IMR-90 (cell line): ENCODE results near the gene ELANE. TPM values are rescaled to one million over a fixed set of nuclear protein-coding genes. Genes with fewer than 3 reads are reported as not detected.

Experiments
- ATAC-seq: fragments of 200-7000 bp; cut with Tn5 transposase; 2 replicates; pipeline ENCODE4 v1.9.1; 2020; ENCODE audit warnings: low read depth, mild to moderate bottlenecking, moderate library complexity
- BruUV-seq: library from RNA; stranded (reverse); fragments of 400-500 nt; replicated peaks from 2 replicates; lab custom pipeline; 2021; lab: Mats Ljungman, UMichigan
- CTCF ChIA-PET: fragments of 300-600 bp; formaldehyde crosslinking; extraction: SDS; loops from one replicate; lab custom pipeline; 2021; ENCODE audit warnings: antibody characterized with exemption; lab: Yijun Ruan, JAX
- POLR2A ChIA-PET: fragments of 300-600 bp; sonication (Branson Sonifier 250); formaldehyde crosslinking; loops from one replicate; lab custom pipeline; 2022; ENCODE audit warnings: antibody characterized with exemption; ENCODE audit not compliant: unreplicated experiment; lab: Charles Lee
- DNase-seq: peaks from one replicate; pipeline ENCODE4 v3.0.0; 2013
- H2AFZ ChIP-seq: replicated peaks from 2 replicates; pipeline ENCODE3; 2013; ENCODE audit warnings: low read length, mild to moderate bottlenecking; ENCODE audit not compliant: poor library complexity
- H2AK5ac ChIP-seq: 2 replicates; pipeline ENCODE4 v1.6.1; 2013; ENCODE audit warnings: low read depth, low read length, inconsistent platforms
- H2AK9ac ChIP-seq: replicated peaks from 2 replicates; pipeline ENCODE3; 2013; ENCODE audit warnings: mild to moderate bottlenecking, low read depth, low read length, moderate library complexity; ENCODE audit not compliant: poor library complexity
- H2BK120ac ChIP-seq: 2 replicates; pipeline ENCODE4 v1.6.1; 2013; ENCODE audit warnings: low read depth, low read length, inconsistent platforms
- H2BK15ac ChIP-seq: 3 replicates; pipeline ENCODE4 v1.6.1; 2013; ENCODE audit warnings: low read depth, low read length, inconsistent platforms
- H2BK20ac ChIP-seq: 2 replicates; pipeline ENCODE4 v1.6.1; 2013; ENCODE audit warnings: low read depth, mild to moderate bottlenecking, inconsistent platforms, low read length, moderate library complexity
- H2BK5ac ChIP-seq: 2 replicates; pipeline ENCODE4 v1.6.1; 2013; ENCODE audit warnings: mild to moderate bottlenecking, low read depth, low read length, inconsistent platforms; ENCODE audit not compliant: poor library complexity, severe bottlenecking
- H3K14ac ChIP-seq: replicated peaks from 2 replicates; pipeline ENCODE4 v1.6.1; 2013; ENCODE audit warnings: low read depth, low read length, inconsistent platforms
- H3K18ac ChIP-seq: 2 replicates; pipeline ENCODE4 v1.6.1; 2013; ENCODE audit warnings: low read depth, low read length, control low read depth
- H3K23ac ChIP-seq: 2 replicates; pipeline ENCODE4 v1.6.1; 2013; ENCODE audit warnings: low read depth, low read length, inconsistent platforms
- H3K27ac ChIP-seq: 2 replicates; pipeline ENCODE4 v1.5.1; 2013; ENCODE audit warnings: mild to moderate bottlenecking, control low read depth, low read length; ENCODE audit not compliant: insufficient read depth
- H3K27me3 ChIP-seq: 2 replicates; pipeline ENCODE4 v1.6.1; 2013; ENCODE audit warnings: low read length; ENCODE audit not compliant: control insufficient read depth, insufficient read depth
- H3K36me3 ChIP-seq: 2 replicates; pipeline ENCODE4 v1.6.1; 2013; ENCODE audit warnings: low read length, mixed read lengths; ENCODE audit not compliant: control insufficient read depth, insufficient read depth
- H3K4ac ChIP-seq: 2 replicates; pipeline ENCODE4 v1.6.1; 2013; ENCODE audit warnings: low read depth, low read length, inconsistent platforms
- H3K4me1 ChIP-seq: 2 replicates; pipeline ENCODE4 v1.6.1; 2013; ENCODE audit warnings: low read length, mixed read lengths; ENCODE audit not compliant: control insufficient read depth, insufficient read depth
- H3K4me2 ChIP-seq: 2 replicates; pipeline ENCODE4 v1.6.1; 2013; ENCODE audit warnings: low read depth, mild to moderate bottlenecking, control low read depth, low read length, moderate library complexity
- H3K4me3 ChIP-seq: 2 replicates; pipeline ENCODE4 v1.5.1; 2013; ENCODE audit warnings: low read depth, mild to moderate bottlenecking, control low read depth, low read length, moderate library complexity; ENCODE audit not compliant: insufficient read depth
- H3K56ac ChIP-seq: 2 replicates; pipeline ENCODE4 v1.6.1; 2013; ENCODE audit warnings: low read length, inconsistent platforms; ENCODE audit not compliant: insufficient read depth; ENCODE audit errors: extremely low read depth
- H3K79me1 ChIP-seq, 2 experiments: 2 replicates each; pipeline ENCODE4 v1.6.1; 2013; ENCODE audit warnings: low read length in 2 of 2, inconsistent platforms in 1 of 2, low read depth in 1 of 2
- H3K9ac ChIP-seq: 2 replicates; pipeline ENCODE4 v1.6.1; 2013; ENCODE audit warnings: low read depth, low read length, control low read depth
- H3K9me1 ChIP-seq: 2 replicates; pipeline ENCODE4 v1.6.1; 2013; ENCODE audit warnings: low read length, inconsistent platforms; ENCODE audit not compliant: insufficient read depth
- H3K9me3 ChIP-seq: 2 replicates; pipeline ENCODE4 v1.6.1; 2013; ENCODE audit warnings: low read length; ENCODE audit not compliant: control insufficient read depth, insufficient read depth
- H4K20me1 ChIP-seq: 2 replicates; pipeline ENCODE4 v1.6.1; 2013; ENCODE audit warnings: low read length, inconsistent platforms; ENCODE audit not compliant: insufficient read depth
- H4K5ac ChIP-seq: 2 replicates; pipeline ENCODE4 v1.6.1; 2013; ENCODE audit warnings: mild to moderate bottlenecking, low read depth, low read length, control low read depth
- H4K8ac ChIP-seq, 2 experiments: 2 replicates each; pipeline ENCODE4 v1.6.1; 2013; ENCODE audit warnings: low read depth in 2 of 2, low read length in 2 of 2, control low read depth in 1 of 2, inconsistent platforms in 1 of 2
- H4K91ac ChIP-seq: 2 replicates; pipeline ENCODE4 v1.6.1; 2013; ENCODE audit warnings: low read depth, low read length, inconsistent platforms; ENCODE audit not compliant: insufficient read depth
- CEBPB ChIP-seq: IDR thresholded peaks from 2 replicates; pipeline ENCODE4 v1.6.1; 2012; ENCODE audit warnings: low read depth, low read length, improper control_type of control experiment
- CHD1 ChIP-seq: IDR thresholded peaks from 2 replicates; pipeline ENCODE4 v1.6.1; 2012; ENCODE audit warnings: low read depth, low read length, improper control_type of control experiment
- CTCF ChIP-seq: conservative IDR thresholded peaks from 2 replicates; pipeline ENCODE4 v1.5.1; 2012; ENCODE audit warnings: mild to moderate bottlenecking, low read depth, low read length, improper control_type of control experiment
- FOS ChIP-seq: fragments of 150-350 bp; IDR thresholded peaks from 2 replicates; pipeline ENCODE4 v1.6.1; 2016; ENCODE audit warnings: low read depth, low read length
- MAFK ChIP-seq: IDR thresholded peaks from 2 replicates; pipeline ENCODE4 v1.6.1; 2012; ENCODE audit warnings: low read depth, low read length, improper control_type of control experiment
- MAZ ChIP-seq: IDR thresholded peaks from 2 replicates; pipeline ENCODE4 v1.6.1; 2012; ENCODE audit warnings: low read depth, mild to moderate bottlenecking, low read length, improper control_type of control experiment, moderate library complexity, borderline replicate concordance
- MXI1 ChIP-seq: IDR thresholded peaks from 2 replicates; pipeline ENCODE4 v1.6.1; 2012; ENCODE audit warnings: low read depth, mild to moderate bottlenecking, low read length, moderate library complexity, borderline replicate concordance
- NFE2L2 ChIP-seq: fragments of 150-350 bp; IDR thresholded peaks from 2 replicates; pipeline ENCODE4 v1.6.1; 2016; ENCODE audit warnings: low read depth, mild to moderate bottlenecking, low read length
- POLR2A ChIP-seq: IDR thresholded peaks from 2 replicates; pipeline ENCODE4 v1.6.1; 2012; ENCODE audit warnings: mild to moderate bottlenecking, low read depth, low read length
- RCOR1 ChIP-seq: IDR thresholded peaks from 2 replicates; pipeline ENCODE4 v1.6.1; 2012; ENCODE audit warnings: mild to moderate bottlenecking, low read length, improper control_type of control experiment; ENCODE audit not compliant: insufficient replicate concordance
- RFX5 ChIP-seq: IDR thresholded peaks from 2 replicates; pipeline ENCODE4 v1.8.0; 2012; ENCODE audit warnings: low read depth, mild to moderate bottlenecking, low read length, moderate library complexity
- WGBS, 2 experiments: methylation state at CpG; one replicate each; pipeline versions ENCODE4 v1.1.5 to v1.1.7; 2013; ENCODE audit warnings: missing lambda C conversion rate in 2 of 2; ENCODE audit not compliant: insufficient read length in 1 of 2; ENCODE audit errors: extremely low coverage in 2 of 2; 5-methylcytosine and 5-hydroxymethylcytosine counted together
- dilution Hi-C: fragments of 300-500 bp; cut with HindIII; formaldehyde crosslinking; loops from one replicate; pipeline ENCODE4 v1.14.3; 2018; ENCODE audit warnings: low sequenced_read_pairs; ENCODE audit not compliant: unreplicated experiment
- in situ Hi-C: fragments of 300-500 bp; cut with MboI; formaldehyde crosslinking; loops from 3 replicates; pipeline ENCODE4 v1.14.3; 2019; ENCODE audit warnings: low sequenced_read_pairs, inconsistent platforms, mixed read lengths
- intact Hi-C: fragments of 100-400 bp; cut with micrococcal nuclease; formaldehyde crosslinking; loops from 2 replicates; pipeline ENCODE4 v1.10.0; 2022
- polyA plus RNA-seq, 3 experiments: library from polyadenylated mRNA; depleted of rRNA; stranded (reverse); fragments of >200 nt; gene quantifications; 2 replicates each; pipeline ENCODE4 v1.2.3, GENCODE V29; 2012; ENCODE audit warnings: low replicate concordance in 1 of 3
- total RNA-seq: library from RNA; depleted of rRNA; stranded (reverse); fragments of >200 nt; gene quantifications from 2 replicates; pipeline ENCODE4 v1.2.3, GENCODE V29; 2012
- TF ChIP-seq, protein P1 (sequence below): fragments of 150-350 bp; IDR thresholded peaks from 2 replicates; pipeline ENCODE4 v1.6.1; 2017; ENCODE audit warnings: mild to moderate bottlenecking, antibody characterized with exemption, low read length, low read depth
- TF ChIP-seq, protein P2 (sequence below): fragments of 150-350 bp; IDR thresholded peaks from 2 replicates; pipeline ENCODE4 v1.6.1; 2016; ENCODE audit warnings: low read depth, mild to moderate bottlenecking, low read length, moderate library complexity, borderline replicate concordance

ELANE gene
- total and polyA plus RNA-seq, 2 of the 4 experiments (the other 2 are of a cell fraction): 0.27 TPM; not detected in 1

DNA sequence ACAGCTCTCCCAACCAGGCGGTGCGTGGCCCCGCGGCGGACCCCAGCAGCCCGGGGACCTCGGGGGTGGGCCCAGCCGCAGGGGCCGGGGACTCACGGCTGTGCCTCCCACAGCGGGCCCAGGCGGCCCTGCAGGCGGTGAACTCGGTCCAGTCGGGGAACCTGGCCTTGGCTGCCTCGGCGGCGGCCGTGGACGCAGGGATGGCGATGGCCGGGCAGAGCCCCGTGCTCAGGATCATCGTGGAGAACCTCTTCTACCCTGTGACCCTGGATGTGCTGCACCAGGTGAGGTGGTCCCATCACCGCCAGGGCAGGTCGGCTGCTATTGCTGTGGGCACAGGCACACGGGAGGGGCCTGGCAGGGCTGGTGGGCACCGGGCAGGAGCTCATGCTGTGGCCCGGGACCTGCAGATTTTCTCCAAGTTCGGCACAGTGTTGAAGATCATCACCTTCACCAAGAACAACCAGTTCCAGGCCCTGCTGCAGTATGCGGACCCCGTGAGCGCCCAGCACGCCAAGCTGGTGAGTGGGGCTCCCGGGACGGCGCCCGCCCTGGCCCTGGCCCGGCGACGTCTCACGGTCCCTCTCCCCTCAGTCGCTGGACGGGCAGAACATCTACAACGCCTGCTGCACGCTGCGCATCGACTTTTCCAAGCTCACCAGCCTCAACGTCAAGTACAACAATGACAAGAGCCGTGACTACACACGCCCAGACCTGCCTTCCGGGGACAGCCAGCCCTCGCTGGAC, 47.5 kb upstream of the ELANE start:
- Histone ChIP-seq H2AK5ac (no peak overlapping the region), H2BK20ac (no peak overlapping the region), H3K56ac (no peak overlapping the region), H3K23ac (no peak overlapping the region), H2AK9ac (no peak overlapping the region), H3K9me3 (no peaks in the 10 kb centered on the region), H3K9me1 (peaks cover 11% of the 10 kb centered on the region; the same call in 1 of the 2 replicates), H2BK5ac (no peak overlapping the region), H3K36me3 (peaks cover 80% of the 10 kb centered on the region), H3K4me3 (no peak overlapping the region), H3K14ac (no peak overlapping the region), H3K4me2 (no peak overlapping the region), H3K4me1 (peaks cover 25% of the 10 kb centered on the region), H3K18ac (no peak overlapping the region), H4K8ac (no peak overlapping the region), H3K27ac (no peak overlapping the region), H3K79me1 (peaks cover 5 to 47% of the 10 kb centered on the region in 2 experiments), H3K27me3 (no peaks in the 10 kb centered on the region), H4K5ac (no peak overlapping the region), H3K4ac (no peak overlapping the region), H4K91ac (no peak overlapping the region), H4K20me1 (peaks cover 100% of the 10 kb centered on the region), H2AFZ (no peak overlapping the region), H3K9ac (no peak overlapping the region), H2BK120ac (no peak overlapping the region), H2BK15ac (no peak overlapping the region)
- ChIA-PET CTCF (no interaction called here), POLR2A (no interaction called here)
- no peak for ATAC-seq
- WGBS, 2 experiments: 94% methylated on average over 42 of the region's 53 CpGs; no CpG with 5 or more reads in 1 of the 2 experiments
- in situ Hi-C loops: no loop called here
- TF ChIP-seq FOS (no peak), CHD1 (no peak), MXI1 (no peak), MAZ (no peak), POLR2A (no peak), NFE2L2 (no peak), CTCF (no peak), RCOR1 (no peak), MAFK (no peak), CEBPB (no peak), RFX5 (no peak)
- TF ChIP-seq, protein P1, sequence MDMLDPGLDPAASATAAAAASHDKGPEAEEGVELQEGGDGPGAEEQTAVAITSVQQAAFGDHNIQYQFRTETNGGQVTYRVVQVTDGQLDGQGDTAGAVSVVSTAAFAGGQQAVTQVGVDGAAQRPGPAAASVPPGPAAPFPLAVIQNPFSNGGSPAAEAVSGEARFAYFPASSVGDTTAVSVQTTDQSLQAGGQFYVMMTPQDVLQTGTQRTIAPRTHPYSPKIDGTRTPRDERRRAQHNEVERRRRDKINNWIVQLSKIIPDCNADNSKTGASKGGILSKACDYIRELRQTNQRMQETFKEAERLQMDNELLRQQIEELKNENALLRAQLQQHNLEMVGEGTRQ: no peak
- TF ChIP-seq, protein P2, sequence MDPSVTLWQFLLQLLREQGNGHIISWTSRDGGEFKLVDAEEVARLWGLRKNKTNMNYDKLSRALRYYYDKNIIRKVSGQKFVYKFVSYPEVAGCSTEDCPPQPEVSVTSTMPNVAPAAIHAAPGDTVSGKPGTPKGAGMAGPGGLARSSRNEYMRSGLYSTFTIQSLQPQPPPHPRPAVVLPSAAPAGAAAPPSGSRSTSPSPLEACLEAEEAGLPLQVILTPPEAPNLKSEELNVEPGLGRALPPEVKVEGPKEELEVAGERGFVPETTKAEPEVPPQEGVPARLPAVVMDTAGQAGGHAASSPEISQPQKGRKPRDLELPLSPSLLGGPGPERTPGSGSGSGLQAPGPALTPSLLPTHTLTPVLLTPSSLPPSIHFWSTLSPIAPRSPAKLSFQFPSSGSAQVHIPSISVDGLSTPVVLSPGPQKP: no peak
- no peak for DNase-seq
- dilution Hi-C loops: no loop called here
- intact Hi-C loops: no loop called here
- TSS peak; percentile 50 for BruUV-seq
